HG02884 (cell line): ENCODE results near the gene NFIX.

Source experiments
- ATAC-seq: cut with Tn5 transposase; IDR thresholded peaks from one replicate; pipeline ENCODE4 v1.9.1; 2021; ENCODE audit warnings: mild to moderate bottlenecking, moderate library complexity; ENCODE audit not compliant: unreplicated experiment

NFIX gene

DNA sequence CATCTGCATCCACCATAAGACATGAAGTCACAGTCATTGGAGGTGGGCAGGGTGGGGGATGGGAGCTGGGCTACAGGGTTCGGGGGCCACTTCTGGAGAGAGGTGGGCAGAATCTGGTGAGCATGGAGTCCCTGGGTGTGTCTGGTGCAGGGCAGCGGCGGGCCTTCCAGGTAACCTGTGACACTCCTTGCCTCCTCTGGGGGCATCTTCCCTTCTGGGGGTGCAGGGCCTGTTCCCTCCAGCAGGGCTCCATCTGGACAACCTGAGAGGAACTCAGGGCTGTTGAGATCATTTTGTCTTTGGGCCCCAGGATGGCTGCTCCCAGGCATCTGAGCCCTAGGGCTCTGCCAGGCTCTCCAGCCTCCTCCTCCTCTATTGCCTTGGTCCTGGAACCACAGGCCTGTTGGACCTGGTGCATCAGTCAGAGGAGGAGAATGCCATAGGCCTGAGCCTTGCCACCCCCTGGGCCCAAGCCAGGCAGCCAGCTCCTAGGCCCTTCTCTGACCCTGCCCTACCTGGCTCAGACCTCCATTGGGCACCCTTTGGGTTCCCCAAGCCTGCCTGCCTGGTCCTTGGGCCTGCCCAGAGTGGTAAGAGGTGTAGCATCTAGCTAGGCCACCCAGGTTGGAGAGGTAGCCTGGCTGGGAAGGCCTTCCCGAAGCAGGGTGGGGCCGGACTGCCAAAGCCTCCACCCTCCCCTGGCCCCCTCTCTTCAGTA lies 94.0 kb downstream of the NFIX start:
- ATAC-seq: no peak

DNA sequence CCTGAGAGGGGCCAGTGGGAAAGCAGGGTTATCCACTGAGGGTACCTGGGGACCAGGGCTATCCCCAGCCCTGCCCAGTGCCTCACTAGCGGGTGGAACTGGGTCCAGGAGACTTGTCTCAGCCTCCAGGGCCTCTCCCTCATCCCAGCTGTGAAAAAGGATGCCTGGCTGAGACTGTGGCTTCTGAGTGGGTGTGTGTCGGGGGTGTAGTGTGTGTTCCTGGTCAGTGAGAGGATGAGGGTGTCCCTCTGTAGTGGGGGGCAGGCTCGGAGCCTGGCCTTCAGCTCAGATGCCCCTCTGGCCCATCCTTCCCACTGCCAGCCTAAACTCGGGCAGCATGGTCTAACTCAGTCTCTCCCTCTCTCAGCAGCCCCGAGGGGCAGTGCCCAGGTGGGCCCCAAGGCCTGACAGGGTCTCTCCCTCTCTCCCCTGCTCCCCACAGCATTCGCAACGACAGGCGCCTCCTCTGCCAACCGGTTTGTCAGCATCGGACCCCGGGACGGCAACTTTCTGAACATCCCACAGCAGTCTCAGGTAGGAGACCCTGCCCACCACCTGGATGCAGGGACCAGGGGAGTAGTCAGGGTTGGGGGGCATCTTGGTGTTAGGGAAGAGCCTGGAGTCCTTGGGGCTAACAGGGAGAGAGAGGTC lies 94.7 kb downstream of the NFIX start:
- no peak for ATAC-seq

- ATAC-seq: no peak
Observed at GRCh38 chr19:13090511-13091231, 95.4 kb downstream of the NFIX start.

DNA sequence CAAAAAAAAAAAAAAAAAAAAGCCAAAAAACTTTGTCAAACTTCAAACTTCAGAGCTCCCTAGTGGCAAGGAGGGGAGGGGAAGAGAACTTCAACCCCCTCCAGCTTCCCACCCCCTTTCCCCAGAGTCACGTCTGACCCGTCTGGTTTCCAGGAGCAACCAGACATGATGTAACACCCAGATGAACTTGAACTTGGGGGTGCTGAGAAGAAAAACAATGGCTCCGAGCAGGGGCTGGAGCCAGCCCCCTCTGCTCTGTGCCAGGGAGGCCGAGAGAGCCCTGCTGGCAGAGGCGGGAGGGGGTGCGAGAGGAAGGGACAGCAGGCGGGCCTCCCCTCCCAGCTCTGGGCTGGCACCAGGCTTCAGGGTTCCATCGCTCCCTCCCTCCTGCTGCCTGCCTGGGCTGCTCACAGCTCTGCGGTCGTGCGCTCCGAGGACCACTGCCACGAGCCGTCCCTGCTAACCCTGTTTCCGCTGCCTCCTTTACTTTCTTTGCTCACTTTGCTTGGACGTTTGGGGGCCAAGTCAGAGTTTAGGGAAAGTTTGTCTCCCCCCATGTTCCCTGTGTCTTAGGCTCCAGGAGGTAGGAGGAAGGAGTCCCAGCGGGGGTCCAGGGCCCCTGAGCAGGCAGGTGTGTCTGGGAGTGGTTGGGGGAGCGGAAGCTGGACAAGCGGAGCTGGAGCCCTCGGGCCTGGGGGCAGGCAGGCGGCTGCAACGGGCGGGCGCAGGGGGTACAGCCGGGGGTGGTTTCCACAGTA lies 96.3 kb downstream of the NFIX start:
- no peak for ATAC-seq

DNA sequence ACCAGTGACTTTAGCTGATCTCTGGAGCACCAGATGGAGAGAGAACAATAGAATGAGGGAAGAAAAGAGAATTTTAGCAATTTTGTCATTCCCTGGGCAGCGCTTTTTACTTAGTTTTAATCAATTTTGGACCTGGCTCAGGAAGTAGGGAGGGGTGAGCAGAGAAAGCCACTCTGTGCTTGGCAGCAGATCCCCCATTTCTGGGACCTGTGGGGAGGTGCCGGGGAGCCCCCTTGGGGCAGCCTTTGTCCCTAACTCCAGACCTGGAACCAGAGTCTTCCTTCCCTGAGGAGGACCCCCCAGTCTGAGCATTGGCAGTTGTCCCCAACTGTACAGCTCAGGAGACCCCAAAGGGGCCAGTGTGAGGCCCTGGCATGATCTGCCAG lies 96.9 kb downstream of the NFIX start:
- no peak for ATAC-seq

DNA sequence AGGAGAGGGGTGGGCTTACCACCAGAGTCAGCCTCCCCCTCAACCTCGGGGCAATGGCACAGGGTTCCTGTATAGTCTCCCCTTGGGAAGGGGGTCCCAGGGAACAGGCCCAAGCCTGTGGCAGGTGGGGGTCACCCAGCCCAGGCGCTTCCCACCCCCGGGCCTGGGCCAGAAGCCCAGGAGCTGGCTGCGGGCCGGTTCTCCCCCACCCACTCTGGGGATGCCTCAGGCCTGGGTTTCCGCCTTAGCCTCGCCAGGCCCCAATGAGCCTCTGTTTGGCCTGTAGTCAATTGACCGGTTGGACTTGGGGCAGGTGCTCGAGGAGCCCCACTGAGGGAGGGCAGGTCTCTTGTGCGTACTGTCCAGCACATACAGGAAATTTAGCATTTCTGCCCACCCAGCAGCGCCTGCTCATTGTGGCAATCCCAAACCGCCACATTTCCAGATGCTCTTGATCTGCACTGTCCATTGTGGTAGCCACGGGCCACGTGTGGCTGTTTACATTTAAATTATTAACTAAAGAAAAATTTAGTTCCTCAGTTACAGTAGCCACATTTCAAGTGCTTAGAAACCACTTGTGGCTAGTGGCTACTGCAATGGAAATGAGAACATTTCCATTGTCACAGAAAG lies 97.4 kb downstream of the NFIX start:
- no peak for ATAC-seq

- ATAC-seq: no peak
Observed at GRCh38 chr19:13093407-13094105, 98.3 kb downstream of the NFIX start.

GRCh38 chr19:13094106-13094504 lies 98.8 kb downstream of the NFIX start:
- no peak for ATAC-seq

DNA sequence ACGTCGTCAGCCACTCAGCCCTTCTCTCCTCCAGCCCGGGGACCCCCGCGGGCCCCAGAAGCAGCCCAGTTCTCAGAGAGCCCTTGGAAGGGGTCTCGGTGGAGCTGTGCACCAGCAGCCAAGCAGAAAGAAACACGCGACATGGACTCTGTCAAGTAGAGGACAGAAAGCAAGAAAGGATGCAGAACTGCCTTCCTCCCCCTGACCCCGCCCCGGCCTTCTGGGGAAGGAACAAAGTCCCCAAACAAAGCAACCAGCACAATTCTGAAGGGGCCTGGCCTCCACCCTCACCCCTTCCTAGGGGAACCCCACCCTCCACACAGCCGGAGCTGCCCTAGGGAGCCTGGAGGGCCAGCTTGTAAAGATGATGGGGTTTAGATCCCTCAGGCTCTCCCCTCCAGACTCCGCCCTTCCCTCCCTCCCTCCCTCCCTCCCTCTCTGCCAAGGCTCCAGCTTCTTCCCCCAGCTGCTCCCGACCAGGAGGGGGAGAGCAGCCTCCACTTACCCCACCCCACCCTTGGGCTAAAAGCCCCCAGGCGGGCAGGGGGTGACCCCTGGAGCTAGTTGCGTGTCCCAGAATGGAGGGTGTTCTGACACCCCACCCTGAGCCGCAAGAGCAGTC lies 99.6 kb downstream of the NFIX start:
- no peak for ATAC-seq

DNA sequence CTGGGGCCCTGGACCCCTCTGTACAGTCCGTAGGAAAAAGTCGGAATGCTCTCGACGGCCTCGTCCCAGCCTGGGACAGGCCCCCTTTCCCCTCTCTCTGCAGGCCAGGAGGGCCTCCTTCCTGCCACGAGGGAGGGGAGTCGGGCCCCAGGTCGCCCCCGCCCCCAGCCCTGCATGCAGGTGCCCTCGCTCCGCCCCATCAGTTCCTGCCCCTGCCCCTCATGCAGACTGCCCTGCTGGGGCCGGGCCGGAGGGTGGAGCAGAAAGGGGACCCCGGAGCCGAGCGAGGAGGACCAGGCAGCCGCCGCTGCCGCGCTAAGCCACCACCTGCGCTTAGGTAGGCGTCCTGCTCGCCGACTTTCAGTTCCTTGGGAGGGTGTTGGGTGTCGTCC lies 100.1 kb downstream of the NFIX start:
- ATAC-seq: no peak

GRCh38 chr19:13095934-13096927 lies 101.0 kb downstream of the NFIX start:
- ATAC-seq: no peak

- ATAC-seq: no peak
Observed at GRCh38 chr19:13097033-13097462, 101.8 kb downstream of the NFIX start.

DNA sequence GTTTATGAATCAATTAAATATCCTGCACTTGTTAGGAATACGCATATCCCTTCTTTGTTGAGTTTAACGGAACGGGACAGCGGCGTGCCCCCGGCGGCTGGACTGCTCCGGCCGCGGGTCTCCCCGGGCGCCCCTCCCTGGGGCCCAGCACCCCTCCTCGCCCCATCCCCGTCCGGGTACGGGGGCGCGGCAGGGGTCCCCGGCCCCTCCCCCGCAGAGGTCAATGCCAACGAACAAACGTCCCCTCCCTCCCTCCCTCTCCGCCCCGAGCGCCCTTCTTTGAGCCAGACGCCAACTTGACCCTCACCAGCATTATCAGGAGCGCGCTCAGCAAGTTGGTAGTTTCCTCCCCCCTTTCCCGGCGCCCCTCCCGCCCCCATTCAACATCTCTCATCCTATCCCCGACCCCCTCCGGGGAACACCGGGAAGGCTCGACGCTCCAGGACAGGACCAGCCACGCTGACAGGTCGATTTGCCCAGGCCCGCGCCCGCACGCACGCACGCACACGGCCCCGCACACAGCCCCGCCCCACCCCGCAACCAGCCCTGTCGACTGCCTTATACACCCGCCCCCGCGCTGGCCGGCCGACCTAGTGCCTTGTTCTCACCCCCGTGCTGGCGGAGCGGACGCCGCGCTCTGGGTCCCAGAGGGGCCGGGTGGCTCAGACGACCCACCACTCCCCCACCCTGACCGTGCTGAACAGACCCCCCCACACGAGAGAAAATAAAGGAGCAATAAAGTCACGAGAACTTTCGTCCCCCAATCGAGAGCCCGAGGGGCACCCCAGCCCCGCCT lies 102.4 kb downstream of the NFIX start:
- no peak for ATAC-seq

- no peak for ATAC-seq
Observed at GRCh38 chr19:13098277-13099072, 103.2 kb downstream of the NFIX start.

- ATAC-seq: no peak
Observed at GRCh38 chr19:13099073-13099999, 104.1 kb downstream of the NFIX start.

- ATAC-seq: no peak
Observed at GRCh38 chr19:13100031-13100588, 104.8 kb downstream of the NFIX start.
